HK-2 (cell line): ENCODE results near the gene NPHS1.
"Not testable (repeated sequence)": the region's sequence is repeated elsewhere in the genome, so short reads cannot be mapped to it uniquely, and the experiment has no call there.

ENCODE experiments used
- DNase-seq: peaks from one replicate; pipeline ENCODE4 v3.0.0-alpha.2; 2018; ENCODE audit not compliant: unreplicated experiment

The NPHS1 gene

GRCh38 chr19:35816262-35816661 lies 36.0 kb downstream of the NPHS1 start:
- DNase-seq, result no peak

GRCh38 chr19:35813043-35813890 lies 39.0 kb downstream of the NPHS1 start:
- no peak for DNase-seq

DNA sequence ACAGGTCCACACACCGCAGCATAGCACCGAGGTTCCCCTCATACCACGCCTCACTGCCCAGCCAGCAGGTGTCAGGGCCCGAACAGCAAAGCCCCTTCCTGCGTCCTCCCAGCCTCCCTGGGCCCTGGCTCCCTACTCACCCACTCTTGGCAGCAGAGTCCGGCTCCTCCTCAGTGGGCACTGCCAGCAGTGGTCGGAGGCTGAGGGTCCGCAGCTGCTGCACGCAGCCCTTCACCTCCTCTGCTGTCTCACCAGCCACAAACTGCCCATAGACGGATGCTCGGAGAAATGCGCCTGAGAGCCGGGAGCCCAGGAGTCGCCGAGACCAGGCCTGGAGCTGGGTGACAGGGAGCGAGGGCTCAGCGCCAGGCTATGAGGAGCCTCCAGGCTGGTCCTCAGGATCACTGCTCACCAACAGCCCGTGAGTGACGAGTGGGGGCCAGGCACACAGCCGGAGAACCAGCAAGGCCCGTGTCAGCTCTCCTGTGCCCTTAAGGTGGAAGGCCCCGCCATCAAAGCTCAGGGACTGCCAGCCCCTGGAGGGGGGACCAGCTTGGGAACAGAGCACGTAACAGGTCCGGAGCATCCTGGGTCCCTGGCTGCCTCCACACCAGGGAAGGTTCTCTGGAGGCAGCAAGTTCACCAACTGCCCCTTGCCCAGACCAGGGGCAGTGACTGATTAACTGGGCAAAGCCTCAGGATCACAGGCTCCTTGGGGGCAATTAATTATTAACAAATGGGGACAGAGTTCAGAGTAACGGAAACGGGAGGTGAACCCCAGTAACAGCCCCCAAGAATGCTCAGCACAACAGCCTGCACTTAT lies 39.9 kb downstream of the NPHS1 start, which contains the start of gene PRODH2:
TSS of gene PRODH2 (minus strand) at position 626 of the 823 bp plus-strand sequence. CDS start at position 586, 40 bp downstream.
- no peak for DNase-seq

- no peak for DNase-seq
These were observed 40.7 kb downstream of the NPHS1 start for GRCh38 chr19:35811317-35812219.

GRCh38 chr19:35807633-35808032 lies 44.7 kb downstream of the NPHS1 start:
- no peak for DNase-seq

DNA sequence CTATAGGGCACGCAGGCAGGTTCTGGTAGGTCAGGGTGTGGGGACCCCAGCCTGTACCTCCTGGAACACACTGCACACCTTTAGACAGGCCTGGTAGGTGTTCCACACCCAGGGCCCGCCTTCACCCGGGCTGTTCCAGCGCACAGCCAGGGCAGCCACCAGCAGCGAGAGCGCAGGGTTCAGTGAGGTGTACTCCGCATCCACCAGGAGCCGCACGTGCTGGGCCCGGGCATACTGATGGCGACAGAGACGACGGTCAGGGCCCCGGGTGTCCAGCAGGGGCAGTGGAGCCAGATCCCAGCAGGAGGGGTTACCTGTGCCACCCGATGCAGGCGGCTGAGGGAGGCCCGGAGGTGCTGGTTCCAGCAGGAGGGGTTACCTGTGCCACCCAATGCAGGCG lies 45.7 kb downstream of the NPHS1 start:
- DNase-seq, result no peak

- DNase-seq, result no peak
These were observed 46.7 kb downstream of the NPHS1 start for GRCh38 chr19:35805526-35806102.

- DNase-seq, result no peak
These were observed 50.5 kb downstream of the NPHS1 start for GRCh38 chr19:35801828-35802227.

GRCh38 chr19:35797663-35798062 lies 54.6 kb downstream of the NPHS1 start:
- no peak for DNase-seq

- DNase-seq, result no peak
These were observed 55.4 kb downstream of the NPHS1 start for GRCh38 chr19:35796645-35797542.

- DNase-seq, result not testable (repeated sequence)
These were observed 56.7 kb downstream of the NPHS1 start for GRCh38 chr19:35795564-35795963.

GRCh38 chr19:35793381-35794165 lies 58.7 kb downstream of the NPHS1 start:
- no peak for DNase-seq

DNA sequence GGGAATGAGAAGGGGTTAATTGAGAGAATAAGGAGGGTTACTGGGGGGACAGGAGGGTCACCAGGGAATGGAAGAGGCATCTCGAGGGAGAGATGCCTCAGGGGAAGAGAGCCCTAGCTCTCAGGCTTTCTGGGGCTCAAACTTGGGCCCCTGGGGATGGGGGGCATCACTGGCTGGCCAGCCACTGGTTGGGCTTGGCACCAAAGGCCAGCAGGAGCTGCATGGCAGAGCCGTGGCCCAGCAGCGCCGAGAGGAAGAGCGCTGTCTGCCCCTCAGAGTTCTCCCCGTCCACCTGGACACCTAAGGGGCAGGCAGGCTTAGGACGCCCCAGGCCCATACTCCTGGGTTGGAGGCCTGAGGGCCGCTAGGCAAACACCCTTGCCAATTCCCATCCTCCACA lies 59.4 kb downstream of the NPHS1 start:
- no peak for DNase-seq

DNA sequence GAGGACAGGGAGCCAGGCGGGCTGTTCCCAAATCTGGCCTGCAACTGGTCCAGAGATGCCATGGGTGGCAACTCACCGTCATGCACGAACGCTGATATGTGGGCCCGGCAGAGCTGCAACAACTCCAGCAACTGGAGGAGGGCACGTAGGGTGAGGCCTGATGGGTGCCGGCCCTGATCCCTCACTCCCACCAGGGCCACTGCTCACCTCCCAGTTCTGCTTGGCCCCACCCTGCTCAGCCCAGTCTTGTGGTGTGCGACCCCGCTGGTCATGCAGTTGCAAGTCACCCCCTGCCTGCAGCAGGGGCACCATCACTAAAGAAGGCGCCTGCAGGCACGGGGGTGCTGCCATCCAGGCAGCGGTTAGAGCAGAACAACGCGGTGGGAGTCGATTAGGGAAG lies 60.0 kb downstream of the NPHS1 start:
- DNase-seq, result no peak

- no peak for DNase-seq
These were observed 60.5 kb downstream of the NPHS1 start for GRCh38 chr19:35791814-35792279.

GRCh38 chr19:35790981-35791813 lies 61.1 kb downstream of the NPHS1 start:
- no peak for DNase-seq

GRCh38 chr19:35789978-35790944 lies 62.0 kb downstream of the NPHS1 start:
- no peak for DNase-seq
